ENCODE results near the gene PITHD1. TPM values are rescaled to one million over a fixed set of nuclear protein-coding genes. Genes with fewer than 3 reads are reported as not detected.
"Not testable (repeated sequence)": the region's sequence is repeated elsewhere in the genome, so short reads cannot be mapped to it uniquely, and the experiment has no call there.

The PITHD1 gene
- total and polyA plus RNA-seq, 2 donors (not counting 3 experiments of a cell fraction or from before 2014, with no cell fraction given), result 35.8 to 43.1 TPM

DNA sequence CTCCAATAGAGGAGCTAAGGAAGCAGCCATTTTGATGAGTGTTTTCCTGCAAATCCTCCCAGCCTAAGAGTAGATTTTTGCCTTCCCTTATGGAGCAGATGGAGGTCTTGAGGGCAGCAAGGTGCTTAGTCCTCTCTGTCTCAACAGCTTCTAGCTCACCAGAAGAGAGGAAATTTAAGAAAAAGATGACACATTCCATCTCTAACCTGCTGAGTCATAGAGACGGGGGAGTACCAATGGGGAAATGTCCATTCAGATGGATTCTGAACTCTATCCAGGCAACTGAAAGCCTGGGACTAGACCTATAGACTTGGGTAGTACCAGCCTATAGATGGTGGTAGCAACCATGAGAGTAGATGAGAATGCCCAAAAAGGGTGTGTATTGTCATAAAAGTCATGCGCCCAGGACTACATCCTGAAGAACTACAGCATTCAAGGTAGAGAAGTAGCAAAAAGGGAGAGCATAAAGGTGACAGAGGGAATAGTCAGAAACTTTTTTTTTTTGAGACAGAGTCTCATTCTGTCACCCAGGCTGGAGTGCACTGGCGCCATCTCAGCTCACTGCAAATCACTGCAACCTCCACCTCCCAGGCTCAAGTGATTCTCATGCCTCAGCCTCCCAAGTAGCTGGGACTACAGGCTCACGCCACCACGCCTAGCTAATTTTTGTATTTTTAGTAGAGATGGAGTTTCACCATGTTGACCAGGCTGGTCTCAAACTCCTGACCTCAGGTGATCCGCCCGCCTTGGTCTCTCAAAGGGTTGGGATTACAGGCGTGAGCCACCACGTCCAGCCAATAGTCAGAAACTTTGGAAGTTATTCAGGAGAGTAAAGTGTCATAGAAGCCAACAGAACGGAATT, 45.6 kb upstream of the PITHD1 start:
- H4K20me1 ChIP-seq (replicated peaks; ENCODE audit: control insufficient read depth, extremely low read depth, insufficient read depth, low read length), result no peaks in the 10 kb centered on the region
- intact Hi-C loops (cut with micrococcal nuclease), result no loop called here
- no peaks in the 10 kb centered on the region for H3K4me1 ChIP-seq (ENCODE audit: control insufficient read depth, extremely low read depth, insufficient read depth, low read length)
- DNase-seq (ENCODE audit: low read depth, low spot score), result no peak
- H3K9me3 ChIP-seq (replicated peaks; ENCODE audit: control insufficient read depth, insufficient read depth, low read length), result no peaks in the 10 kb centered on the region
- TF ChIP-seq FOS (IDR thresholded peaks at IDR 0.05; ENCODE audit: borderline replicate concordance, insufficient read depth, low read length) (peak; percentile 29), GATA2 (IDR thresholded peaks at IDR 0.05; ENCODE audit: insufficient read depth, insufficient read length, low read depth, low read length) (no peak), POLR2A (IDR thresholded peaks at IDR 0.05; ENCODE audit: low read depth, low read length) (no peak), POLR2AphosphoS5 (IDR thresholded peaks at IDR 0.05; ENCODE audit: insufficient read depth, low read depth, low read length) (no peak), MYC (IDR thresholded peaks at IDR 0.05; ENCODE audit: low read depth, low read length) (no peak)
- BruUV-seq (replicated peaks), result no TSS peak
- H2AFZ ChIP-seq (ENCODE audit: low read depth, low read length), result no peak overlapping the region
- FAIRE-seq, result no peak
- no peaks in the 10 kb centered on the region for H3K9me1 ChIP-seq (replicated peaks; ENCODE audit: control insufficient read depth, extremely low read depth, insufficient read depth, low read length)
- H3K79me2 ChIP-seq (ENCODE audit: control insufficient read depth, insufficient read depth, low read length), result peaks cover 18% of the 10 kb centered on the region
- ChIA-PET CTCF (interaction anchor here (0.9 kb wide), 1 partner anchor 14 kb away, joined by 3 read pairs; no protein-coding TSS in a partner anchor), POLR2A (interaction anchor here (0.6 kb wide), 1 partner anchor 9 kb away, joined by 7 read pairs; no protein-coding TSS in a partner anchor)
- dilution Hi-C loops (cut with MboI; ENCODE audit: extremely low pct_ligation_motif_present, low sequenced_read_pairs), result no loop called here
- no peak overlapping the region for H3K27ac ChIP-seq (ENCODE audit: insufficient read depth, low read depth, low read length)
- no peaks in the 10 kb centered on the region for H3K27me3 ChIP-seq (ENCODE audit: control insufficient read depth in 2 of 2, insufficient read depth in 2 of 2, low read length in 2 of 2)
- H3K9ac ChIP-seq (replicated peaks; ENCODE audit: extremely low read depth, insufficient read depth, low read length), result no peak overlapping the region
- H3K4me2 ChIP-seq (ENCODE audit: insufficient read depth, low read length), result no peak overlapping the region
- no peaks in the 10 kb centered on the region for H3K36me3 ChIP-seq (ENCODE audit: control insufficient read depth in 2 of 2, extremely low read depth in 1 of 2, insufficient read depth in 2 of 2, low read length in 2 of 2)
- H3K4me3 ChIP-seq (replicated peaks in 1 of 3; ENCODE audit: insufficient read depth in 1 of 3, low read depth in 1 of 3, low read length in 3 of 3), result no peak overlapping the region

- H3K36me3 ChIP-seq (ENCODE audit: control insufficient read depth in 2 of 2, extremely low read depth in 1 of 2, insufficient read depth in 2 of 2, low read length in 2 of 2); DNase-seq (ENCODE audit: low read depth, low spot score); intact Hi-C loops (cut with micrococcal nuclease); H3K27me3 ChIP-seq (ENCODE audit: control insufficient read depth in 2 of 2, insufficient read depth in 2 of 2, low read length in 2 of 2); H3K9me3 ChIP-seq (replicated peaks; ENCODE audit: control insufficient read depth, insufficient read depth, low read length); H3K4me3 ChIP-seq (replicated peaks in 1 of 3; ENCODE audit: insufficient read depth in 1 of 3, low read depth in 1 of 3, low read length in 3 of 3); dilution Hi-C loops (cut with MboI; ENCODE audit: extremely low pct_ligation_motif_present, low sequenced_read_pairs); H2AFZ ChIP-seq (ENCODE audit: low read depth, low read length); H3K27ac ChIP-seq (ENCODE audit: insufficient read depth, low read depth, low read length); CTCF ChIA-PET; FAIRE-seq; H3K9me1 ChIP-seq (replicated peaks; ENCODE audit: control insufficient read depth, extremely low read depth, insufficient read depth, low read length); POLR2A ChIA-PET; BruUV-seq (replicated peaks); H3K9ac ChIP-seq (replicated peaks; ENCODE audit: extremely low read depth, insufficient read depth, low read length); H3K4me2 ChIP-seq (ENCODE audit: insufficient read depth, low read length); H3K4me1 ChIP-seq (ENCODE audit: control insufficient read depth, extremely low read depth, insufficient read depth, low read length); H4K20me1 ChIP-seq (replicated peaks; ENCODE audit: control insufficient read depth, extremely low read depth, insufficient read depth, low read length): not testable (repeated sequence)
- H3K79me2 ChIP-seq (ENCODE audit: control insufficient read depth, insufficient read depth, low read length), result peaks cover 18% of the 10 kb centered on the region
Measured at GRCh38 chr1:23733281-23733680, 44.9 kb upstream of the PITHD1 start.
